Measurements from ENCODE around the gene FRMPD4.

DNA sequence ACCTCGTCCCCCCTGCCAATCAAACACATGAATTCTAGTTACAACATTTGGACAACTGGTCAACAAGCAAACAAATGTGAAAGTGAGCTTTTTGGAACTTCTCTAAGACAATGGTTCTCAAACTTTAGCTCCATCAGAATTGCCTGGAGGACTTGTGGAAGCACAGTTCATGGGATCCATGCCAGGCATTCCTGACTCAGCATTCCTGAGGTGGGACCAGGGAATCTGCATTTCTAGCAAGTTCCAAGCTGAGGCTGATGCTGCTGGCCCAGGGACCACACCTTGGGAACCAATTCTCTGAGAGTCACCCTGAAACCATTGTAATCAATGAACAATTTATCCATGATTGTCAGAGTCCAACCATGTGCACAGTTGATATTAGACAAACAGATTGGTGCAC is 609.2 kb downstream of the FRMPD4 start:
- TF ChIP-seq EZH2 (IDR thresholded peaks at IDR 0.05; ENCODE audit: low read depth, unreplicated experiment): no peak
- TF ChIP-seq, protein P1, sequence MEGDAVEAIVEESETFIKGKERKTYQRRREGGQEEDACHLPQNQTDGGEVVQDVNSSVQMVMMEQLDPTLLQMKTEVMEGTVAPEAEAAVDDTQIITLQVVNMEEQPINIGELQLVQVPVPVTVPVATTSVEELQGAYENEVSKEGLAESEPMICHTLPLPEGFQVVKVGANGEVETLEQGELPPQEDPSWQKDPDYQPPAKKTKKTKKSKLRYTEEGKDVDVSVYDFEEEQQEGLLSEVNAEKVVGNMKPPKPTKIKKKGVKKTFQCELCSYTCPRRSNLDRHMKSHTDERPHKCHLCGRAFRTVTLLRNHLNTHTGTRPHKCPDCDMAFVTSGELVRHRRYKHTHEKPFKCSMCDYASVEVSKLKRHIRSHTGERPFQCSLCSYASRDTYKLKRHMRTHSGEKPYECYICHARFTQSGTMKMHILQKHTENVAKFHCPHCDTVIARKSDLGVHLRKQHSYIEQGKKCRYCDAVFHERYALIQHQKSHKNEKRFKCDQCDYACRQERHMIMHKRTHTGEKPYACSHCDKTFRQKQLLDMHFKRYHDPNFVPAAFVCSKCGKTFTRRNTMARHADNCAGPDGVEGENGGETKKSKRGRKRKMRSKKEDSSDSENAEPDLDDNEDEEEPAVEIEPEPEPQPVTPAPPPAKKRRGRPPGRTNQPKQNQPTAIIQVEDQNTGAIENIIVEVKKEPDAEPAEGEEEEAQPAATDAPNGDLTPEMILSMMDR (conservative IDR thresholded peaks at IDR 0.05; ENCODE audit: low read depth in 2 of 2): no peak
- TF ChIP-seq EZH2phosphoT487 (IDR thresholded peaks at IDR 0.05; ENCODE audit: unreplicated experiment): no peak
- no peak for TF ChIP-seq CREB1 (CRISPR knock-in tag; IDR thresholded peaks at IDR 0.05; ENCODE audit: low read depth)
- TF ChIP-seq, protein P2, sequence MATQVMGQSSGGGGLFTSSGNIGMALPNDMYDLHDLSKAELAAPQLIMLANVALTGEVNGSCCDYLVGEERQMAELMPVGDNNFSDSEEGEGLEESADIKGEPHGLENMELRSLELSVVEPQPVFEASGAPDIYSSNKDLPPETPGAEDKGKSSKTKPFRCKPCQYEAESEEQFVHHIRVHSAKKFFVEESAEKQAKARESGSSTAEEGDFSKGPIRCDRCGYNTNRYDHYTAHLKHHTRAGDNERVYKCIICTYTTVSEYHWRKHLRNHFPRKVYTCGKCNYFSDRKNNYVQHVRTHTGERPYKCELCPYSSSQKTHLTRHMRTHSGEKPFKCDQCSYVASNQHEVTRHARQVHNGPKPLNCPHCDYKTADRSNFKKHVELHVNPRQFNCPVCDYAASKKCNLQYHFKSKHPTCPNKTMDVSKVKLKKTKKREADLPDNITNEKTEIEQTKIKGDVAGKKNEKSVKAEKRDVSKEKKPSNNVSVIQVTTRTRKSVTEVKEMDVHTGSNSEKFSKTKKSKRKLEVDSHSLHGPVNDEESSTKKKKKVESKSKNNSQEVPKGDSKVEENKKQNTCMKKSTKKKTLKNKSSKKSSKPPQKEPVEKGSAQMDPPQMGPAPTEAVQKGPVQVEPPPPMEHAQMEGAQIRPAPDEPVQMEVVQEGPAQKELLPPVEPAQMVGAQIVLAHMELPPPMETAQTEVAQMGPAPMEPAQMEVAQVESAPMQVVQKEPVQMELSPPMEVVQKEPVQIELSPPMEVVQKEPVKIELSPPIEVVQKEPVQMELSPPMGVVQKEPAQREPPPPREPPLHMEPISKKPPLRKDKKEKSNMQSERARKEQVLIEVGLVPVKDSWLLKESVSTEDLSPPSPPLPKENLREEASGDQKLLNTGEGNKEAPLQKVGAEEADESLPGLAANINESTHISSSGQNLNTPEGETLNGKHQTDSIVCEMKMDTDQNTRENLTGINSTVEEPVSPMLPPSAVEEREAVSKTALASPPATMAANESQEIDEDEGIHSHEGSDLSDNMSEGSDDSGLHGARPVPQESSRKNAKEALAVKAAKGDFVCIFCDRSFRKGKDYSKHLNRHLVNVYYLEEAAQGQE (IDR thresholded peaks at IDR 0.05; ENCODE audit: unreplicated experiment): no peak
- no peak for TF ChIP-seq POLR2AphosphoS5 (IDR thresholded peaks at IDR 0.05; ENCODE audit: low read depth)
- TF ChIP-seq NANOG (IDR thresholded peaks at IDR 0.05; ENCODE audit: borderline replicate concordance): no peak
- no peak for TF ChIP-seq ZNF114 (CRISPR knock-in tag; IDR thresholded peaks at IDR 0.05)
- TF ChIP-seq JUNB (IDR thresholded peaks at IDR 0.05; ENCODE audit: unreplicated experiment): no peak
- TF ChIP-seq ZNF331 (CRISPR knock-in tag; IDR thresholded peaks at IDR 0.05; ENCODE audit: low read depth): no peak

Data from GM23338 (cell line).